ENCODE data around the gene TSR1. TPM values are rescaled to one million over a fixed set of nuclear protein-coding genes. Genes with fewer than 3 reads are reported as not detected.

The TSR1 gene
- total RNA-seq (2021) (59.1 to 74.3 TPM (median 59.7 TPM) in 3 replicates), Bru-seq, nascent RNA (percentile 95 among the genes with signal in this experiment)
- long read RNA-seq, experiment 1, full-length matches to known transcripts: 425 of 524 reads
- long read RNA-seq, experiment 1, partial matches to known transcripts: 66 of 524 reads
- long read RNA-seq, experiment 1, other reads (novel, unspliced or antisense): 33 of 524 reads
- long read RNA-seq, experiment 2, full-length matches to known transcripts: 27 of 96 reads
- long read RNA-seq, experiment 2, partial matches to known transcripts: 36 of 96 reads
- long read RNA-seq, experiment 2, other reads (novel, unspliced or antisense): 33 of 96 reads
- long read RNA-seq, experiment 3, full-length matches to known transcripts: 139 of 185 reads
- long read RNA-seq, experiment 3, partial matches to known transcripts: 33 of 185 reads
- long read RNA-seq, experiment 3, other reads (novel, unspliced or antisense): 13 of 185 reads

GRCh38 chr17:2336215-2336851, at the start of gene TSR1:
Gene TSR1, minus strand, starts transcription at chr17:2336457. Its CDS starts 30 bp downstream, at chr17:2336427.
- H3K27ac Mint-ChIP-seq: peak within 1 kb of the TSS; percentile 99
- peaks cover 4% of the 10 kb centered on the region for H3K4me1 Mint-ChIP-seq
- H3K4me3 Mint-ChIP-seq: no peak within 1 kb of the TSS; the same call in 1 of the 2 replicates
- peak; percentile 90 for DNase-seq (ENCODE audit: low spot score)
- POLR2A ChIA-PET: interaction anchor here (0.6 to 3.1 kb wide), 12 partner anchors 11 to 630 kb away, joined by 3 to 38 read pairs (median 4); partner anchors contain the start of genes SMG6 and SRR
- peak; percentile 81 for ATAC-seq
- CTCF ChIA-PET: interaction anchor here (0.5 to 5.0 kb wide), 13 partner anchors 11 to 281 kb away, joined by 3 to 119 read pairs (median 13); partner anchors contain the start of genes HIC1, SMG6 and SRR
- H3K27me3 Mint-ChIP-seq (ENCODE audit: low read depth): no peaks in the 10 kb centered on the region
- no peaks in the 10 kb centered on the region for H3K9me3 Mint-ChIP-seq
- no peaks in the 10 kb centered on the region; the same call in 1 of the 2 replicates for H3K36me3 Mint-ChIP-seq
- TF ChIP-seq ZNF423 (CRISPR knock-in tag; IDR thresholded peaks at IDR 0.05) (no peak), NR3C1 (CRISPR knock-in tag; conservative IDR thresholded peaks at IDR 0.05; ENCODE audit: low read depth) (no peak), FOXJ3 (CRISPR knock-in tag; IDR thresholded peaks at IDR 0.05; ENCODE audit: borderline replicate concordance) (no peak), ZNF671 (CRISPR knock-in tag; IDR thresholded peaks at IDR 0.05) (no peak; the same call in 1 of the 2 replicates), ZNF532 (CRISPR knock-in tag; IDR thresholded peaks at IDR 0.05; ENCODE audit: borderline replicate concordance) (no peak), MLX (CRISPR knock-in tag; IDR thresholded peaks at IDR 0.05) (no peak), CDX4 (CRISPR knock-in tag; IDR thresholded peaks at IDR 0.05; ENCODE audit: borderline replicate concordance) (no peak), ERG (CRISPR knock-in tag; IDR thresholded peaks at IDR 0.05) (no peak), ATF6 (CRISPR knock-in tag; IDR thresholded peaks at IDR 0.05) (no peak), FOXP1 (CRISPR knock-in tag; IDR thresholded peaks at IDR 0.05; ENCODE audit: borderline replicate concordance) (peak; percentile 25; the same call in 1 of the 2 replicates), ELF4 (CRISPR knock-in tag; IDR thresholded peaks at IDR 0.05; ENCODE audit: low read depth) (no peak), TEAD4 (CRISPR knock-in tag; IDR thresholded peaks at IDR 0.05) (0 out of 2 replicates have a peak, but pooled peaks have one; percentile 32), PRRX2 (CRISPR knock-in tag; IDR thresholded peaks at IDR 0.05) (no peak), E2F1 (CRISPR knock-in tag; IDR thresholded peaks at IDR 0.05) (peak; percentile 86), CBFB (CRISPR knock-in tag; IDR thresholded peaks at IDR 0.05; ENCODE audit: low read depth) (peak; percentile 73; the same call in 1 of the 2 replicates), E2F5 (CRISPR knock-in tag; IDR thresholded peaks at IDR 0.05) (peak; percentile 83), ZNF416 (CRISPR knock-in tag; IDR thresholded peaks at IDR 0.05) (no peak), OVOL2 (CRISPR knock-in tag; IDR thresholded peaks at IDR 0.05; ENCODE audit: borderline replicate concordance) (no peak), ETV6 (CRISPR knock-in tag; IDR thresholded peaks at IDR 0.05) (peak; percentile 87), USF1 (CRISPR knock-in tag; IDR thresholded peaks at IDR 0.05) (peak; percentile 65; the same call in 1 of the 2 replicates)
